Mesendoderm (in vitro differentiated cells): Measurements from ENCODE around the gene VPS13A.

Experiments used
- DNase-seq: peaks from one replicate; pipeline ENCODE4 v3.0.0; 2013
- H2AK5ac ChIP-seq: 2 replicates; pipeline ENCODE4 v1.6.1; 2013; ENCODE audit warnings: low read length, inconsistent platforms
- H2BK120ac ChIP-seq: 2 replicates; pipeline ENCODE4 v1.6.1; 2013; ENCODE audit warnings: low read depth, mild to moderate bottlenecking, low read length, moderate library complexity, mixed read lengths
- H2BK15ac ChIP-seq: replicated peaks from 2 replicates; pipeline ENCODE4 v1.6.1; 2013; ENCODE audit warnings: low read depth, mild to moderate bottlenecking, moderate library complexity
- H2BK5ac ChIP-seq: 2 replicates; pipeline ENCODE4 v1.6.1; 2013; ENCODE audit warnings: low read length, inconsistent platforms
- H3K18ac ChIP-seq: 2 replicates; pipeline ENCODE4 v1.6.1; 2013; ENCODE audit warnings: mild to moderate bottlenecking, low read length, mixed read lengths
- H3K23ac ChIP-seq: one replicate; pipeline ENCODE4 v1.6.1; 2013; ENCODE audit warnings: low read length
- H3K27ac ChIP-seq: 2 replicates; pipeline ENCODE4 v1.5.1; 2013; ENCODE audit warnings: low read depth, mild to moderate bottlenecking, inconsistent platforms, low read length, moderate library complexity
- H3K27me3 ChIP-seq: 2 replicates; pipeline ENCODE4 v1.6.1; 2013; ENCODE audit warnings: low read length, control low read depth, mild to moderate bottlenecking, inconsistent platforms; ENCODE audit not compliant: insufficient read depth, poor library complexity
- H3K36me3 ChIP-seq: 2 replicates; pipeline ENCODE4 v1.6.1; 2013; ENCODE audit warnings: low read length, inconsistent platforms; ENCODE audit not compliant: control insufficient read depth, insufficient read depth
- H3K4ac ChIP-seq: one replicate; pipeline ENCODE4 v1.6.1; 2013; ENCODE audit warnings: low read depth, mild to moderate bottlenecking, low read length, moderate library complexity
- H3K4me1 ChIP-seq: 2 replicates; pipeline ENCODE4 v1.6.1; 2013; ENCODE audit warnings: low read depth, low read length, inconsistent platforms; ENCODE audit not compliant: control insufficient read depth
- H3K4me2 ChIP-seq: 2 replicates; pipeline ENCODE4 v1.6.1; 2013; ENCODE audit warnings: low read length
- H3K4me3 ChIP-seq: 2 replicates; pipeline ENCODE4 v1.5.1; 2013; ENCODE audit warnings: mild to moderate bottlenecking, low read length
- H3K56ac ChIP-seq: one replicate; pipeline ENCODE4 v1.6.1; 2013; ENCODE audit warnings: low read length
- H3K79me1 ChIP-seq: 2 replicates; pipeline ENCODE4 v1.6.1; 2013; ENCODE audit warnings: low read length, inconsistent platforms
- H3K79me2 ChIP-seq: 2 replicates; pipeline ENCODE4 v1.6.1; 2013; ENCODE audit warnings: mild to moderate bottlenecking, low read length; ENCODE audit not compliant: control insufficient read depth, insufficient read depth
- H3K9ac ChIP-seq: 2 replicates; pipeline ENCODE4 v1.6.1; 2013; ENCODE audit warnings: low read length, inconsistent platforms
- H4K5ac ChIP-seq: one replicate; pipeline ENCODE4 v1.6.1; 2013; ENCODE audit warnings: low read length
- H4K8ac ChIP-seq: one replicate; pipeline ENCODE4 v1.6.1; 2013; ENCODE audit warnings: low read depth, mild to moderate bottlenecking, control low read depth, low read length, moderate library complexity
- WGBS: extraction: QIAGEN DNeasy Blood & Tissue Kit; methylation state at CpG from one replicate; pipeline ENCODE4 v1.1.7; 2013; ENCODE audit warnings: low lambda C conversion rate, missing lambda C conversion rate; ENCODE audit not compliant: insufficient coverage; ENCODE audit errors: extremely low coverage; 5-methylcytosine and 5-hydroxymethylcytosine counted together

VPS13A gene

DNA sequence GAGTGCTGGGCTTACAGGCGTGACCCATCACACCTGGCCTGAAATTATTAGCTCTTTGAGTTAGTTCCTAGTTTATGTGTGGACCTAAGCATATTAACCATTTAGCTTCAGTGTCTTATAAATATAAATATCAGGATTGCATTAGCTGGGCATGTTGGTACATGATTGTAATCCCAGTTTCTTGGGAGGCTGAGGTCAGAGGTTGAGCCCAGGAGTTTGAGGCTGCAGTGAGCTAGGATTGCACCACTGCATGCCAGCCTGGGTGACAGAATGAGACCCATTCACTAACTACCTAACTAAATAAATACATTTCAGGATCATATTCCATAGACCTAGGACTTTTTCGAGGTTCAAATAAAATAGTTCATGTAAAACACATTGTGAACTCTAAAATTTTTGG, 129.8 kb downstream of the VPS13A start:
- Histone ChIP-seq H2BK15ac (no peak overlapping the region), H3K4me2 (no peak overlapping the region), H2BK120ac (no peak overlapping the region), H3K4ac (no peak overlapping the region), H3K36me3 (no peaks in the 10 kb centered on the region), H4K8ac (no peak overlapping the region), H3K9ac (no peak overlapping the region), H2AK5ac (no peak overlapping the region), H3K56ac (no peak overlapping the region), H3K27me3 (no peaks in the 10 kb centered on the region), H2BK5ac (no peak overlapping the region), H3K4me1 (no peaks in the 10 kb centered on the region), H3K27ac (no peak overlapping the region), H4K5ac (no peak overlapping the region), H3K79me1 (no peaks in the 10 kb centered on the region), H3K18ac (no peak overlapping the region), H3K79me2 (no peaks in the 10 kb centered on the region), H3K23ac (no peak overlapping the region), H3K4me3 (no peak overlapping the region)
- no CpG with 5 or more reads among the region's 2 CpGs for WGBS
- no peak for DNase-seq

DNA sequence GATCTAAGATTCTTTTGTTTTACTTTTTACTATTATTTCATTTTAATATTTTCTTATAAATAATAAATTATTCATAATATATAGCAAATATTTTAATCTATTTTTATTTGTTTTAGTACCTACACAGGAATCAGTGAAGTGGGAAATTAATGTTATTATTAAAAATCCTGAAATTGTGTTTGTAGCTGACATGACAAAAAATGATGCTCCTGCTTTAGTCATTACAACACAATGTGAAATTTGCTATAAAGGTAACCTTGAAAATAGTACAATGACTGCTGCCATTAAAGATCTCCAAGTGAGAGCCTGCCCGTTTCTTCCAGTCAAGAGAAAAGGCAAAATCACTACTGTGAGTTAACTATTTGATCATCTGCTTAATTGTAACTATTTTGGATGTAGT, 138.7 kb downstream of the VPS13A start:
- no peak overlapping the region for H2BK5ac ChIP-seq
- no peak overlapping the region for H3K56ac ChIP-seq
- no peaks in the 10 kb centered on the region for H3K79me1 ChIP-seq
- no peak overlapping the region for H2BK120ac ChIP-seq
- H3K27ac ChIP-seq = no peak overlapping the region
- DNase-seq = no peak
- no peak overlapping the region for H4K5ac ChIP-seq
- no peaks in the 10 kb centered on the region for H3K27me3 ChIP-seq
- no peak overlapping the region for H3K23ac ChIP-seq
- H3K4me2 ChIP-seq = no peak overlapping the region
- no peak overlapping the region for H3K4ac ChIP-seq
- no peak overlapping the region for H4K8ac ChIP-seq
- no CpG with 5 or more reads among the region's 1 CpG for WGBS
- no peak overlapping the region for H2BK15ac ChIP-seq
- no peaks in the 10 kb centered on the region for H3K36me3 ChIP-seq
- H3K79me2 ChIP-seq = no peaks in the 10 kb centered on the region
- no peak overlapping the region for H3K9ac ChIP-seq
- no peak overlapping the region for H3K4me3 ChIP-seq
- no peak overlapping the region for H3K18ac ChIP-seq
- H2AK5ac ChIP-seq = no peak overlapping the region
- H3K4me1 ChIP-seq = no peaks in the 10 kb centered on the region

DNA sequence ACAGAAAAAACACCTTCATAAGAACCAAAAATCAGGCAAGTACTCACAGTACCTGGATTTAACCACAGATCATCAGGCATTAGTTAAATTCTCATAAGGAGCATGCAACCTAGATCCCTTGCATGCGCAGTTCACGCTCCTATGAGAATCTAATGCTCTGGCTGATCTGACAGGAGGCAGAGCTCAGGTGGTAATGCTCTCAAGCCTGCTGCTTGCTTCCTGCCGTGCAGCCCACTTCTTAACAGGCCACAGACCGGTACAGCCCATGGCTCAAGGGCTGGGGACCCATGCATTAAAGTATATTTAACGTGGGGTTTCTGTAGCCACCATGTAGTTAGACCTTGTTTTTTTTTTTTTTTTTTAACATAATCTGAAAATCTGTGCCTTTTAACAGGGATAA, 147.7 kb downstream of the VPS13A start:
- no peaks in the 10 kb centered on the region for H3K27me3 ChIP-seq
- H3K79me1 ChIP-seq = no peaks in the 10 kb centered on the region
- H3K9ac ChIP-seq = no peak overlapping the region
- no peak overlapping the region for H2BK15ac ChIP-seq
- no peaks in the 10 kb centered on the region for H3K79me2 ChIP-seq
- no peak for DNase-seq
- H3K23ac ChIP-seq = no peak overlapping the region
- WGBS = no CpG with 5 or more reads among the region's 5 CpGs
- H3K4me2 ChIP-seq = no peak overlapping the region
- no peak overlapping the region for H4K5ac ChIP-seq
- no peak overlapping the region for H2AK5ac ChIP-seq
- no peak overlapping the region for H3K4me3 ChIP-seq
- H3K27ac ChIP-seq = no peak overlapping the region
- no peak overlapping the region for H3K56ac ChIP-seq
- no peak overlapping the region for H3K18ac ChIP-seq
- H3K4ac ChIP-seq = no peak overlapping the region
- no peak overlapping the region for H2BK120ac ChIP-seq
- H3K36me3 ChIP-seq = no peaks in the 10 kb centered on the region
- H2BK5ac ChIP-seq = no peak overlapping the region
- no peak overlapping the region for H4K8ac ChIP-seq
- no peaks in the 10 kb centered on the region for H3K4me1 ChIP-seq

DNA sequence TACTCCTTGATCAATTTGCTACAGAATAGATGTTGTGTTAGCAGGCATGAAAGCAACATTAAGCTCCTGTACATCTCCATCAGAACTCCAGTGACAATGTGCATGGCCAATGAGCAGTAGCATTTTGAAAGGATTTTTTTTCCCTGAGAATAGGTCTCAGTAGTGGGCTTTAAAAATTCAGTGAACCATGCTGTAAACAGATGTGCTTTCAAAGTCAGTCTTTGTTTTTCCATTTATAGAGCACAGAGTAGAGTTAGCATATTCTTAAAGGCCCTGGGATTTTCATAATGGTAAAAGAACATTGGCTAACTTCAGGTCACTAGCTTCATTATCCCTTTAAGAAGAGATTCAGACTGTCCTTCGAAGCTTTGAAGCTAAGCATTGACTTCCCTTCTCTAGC, 150.8 kb downstream of the VPS13A start:
- no peak overlapping the region for H3K56ac ChIP-seq
- no CpG with 5 or more reads among the region's 1 CpG for WGBS
- H4K8ac ChIP-seq = no peak overlapping the region
- H3K4me1 ChIP-seq = no peaks in the 10 kb centered on the region
- no peak overlapping the region for H3K9ac ChIP-seq
- H3K4me2 ChIP-seq = no peak overlapping the region
- H2BK5ac ChIP-seq = no peak overlapping the region
- no peak overlapping the region for H2BK15ac ChIP-seq
- no peak overlapping the region for H2BK120ac ChIP-seq
- H3K27me3 ChIP-seq = no peaks in the 10 kb centered on the region
- no peak overlapping the region for H3K4ac ChIP-seq
- H3K79me2 ChIP-seq = no peaks in the 10 kb centered on the region
- no peak overlapping the region for H4K5ac ChIP-seq
- H3K4me3 ChIP-seq = no peak overlapping the region
- H3K36me3 ChIP-seq = no peaks in the 10 kb centered on the region
- no peaks in the 10 kb centered on the region for H3K79me1 ChIP-seq
- H3K23ac ChIP-seq = no peak overlapping the region
- H3K27ac ChIP-seq = no peak overlapping the region
- DNase-seq = no peak
- no peak overlapping the region for H3K18ac ChIP-seq
- no peak overlapping the region for H2AK5ac ChIP-seq

DNA sequence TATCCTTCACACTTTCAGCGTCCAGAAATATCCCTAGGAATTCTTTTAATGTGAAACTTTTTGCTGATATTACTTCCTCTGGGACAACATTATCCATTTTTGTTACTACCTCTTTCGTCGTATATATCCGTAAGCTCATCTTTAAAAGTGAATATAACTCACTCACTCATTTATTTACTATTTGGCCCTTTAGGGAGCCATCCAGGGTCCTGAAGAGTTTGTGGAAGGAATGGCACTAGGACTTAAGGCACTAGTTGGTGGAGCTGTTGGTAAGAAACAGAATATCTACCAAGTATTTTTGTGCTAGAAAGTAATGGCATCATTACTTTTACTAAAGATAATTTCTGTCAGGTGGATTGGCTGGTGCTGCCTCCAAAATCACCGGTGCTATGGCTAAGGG, 192.7 kb downstream of the VPS13A start:
- Histone ChIP-seq H2BK120ac (no peak overlapping the region), H4K8ac (no peak overlapping the region), H3K27ac (no peak overlapping the region), H3K9ac (no peak overlapping the region), H2BK5ac (no peak overlapping the region), H3K79me1 (no peaks in the 10 kb centered on the region), H2AK5ac (no peak overlapping the region), H4K5ac (no peak overlapping the region), H3K4me2 (no peak overlapping the region), H3K4me3 (no peak overlapping the region), H3K4ac (no peak overlapping the region), H3K79me2 (no peaks in the 10 kb centered on the region), H3K27me3 (no peaks in the 10 kb centered on the region), H3K18ac (no peak overlapping the region), H3K36me3 (no peaks in the 10 kb centered on the region), H3K23ac (no peak overlapping the region), H3K56ac (no peak overlapping the region), H2BK15ac (no peak overlapping the region), H3K4me1 (no peaks in the 10 kb centered on the region)
- WGBS = no CpG with 5 or more reads among the region's 5 CpGs
- no peak for DNase-seq

DNA sequence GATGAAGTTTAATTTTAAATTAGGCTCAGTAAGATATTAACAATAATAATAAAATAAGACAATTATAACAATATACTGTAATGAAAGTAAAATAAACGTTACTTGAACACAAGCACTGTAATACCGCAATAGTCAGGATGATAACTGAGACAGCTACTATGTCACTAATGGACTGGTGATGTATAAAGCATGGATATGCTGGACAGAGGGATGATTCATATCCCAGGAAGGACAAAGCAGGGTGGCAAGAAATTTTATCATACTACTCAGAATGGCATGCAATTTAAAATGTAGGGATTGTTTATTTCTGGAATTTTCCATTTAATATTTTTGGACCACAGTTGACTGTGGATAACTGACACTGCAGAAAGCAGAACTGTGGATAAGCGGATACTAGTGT, 196.9 kb downstream of the VPS13A start:
- H3K27me3 ChIP-seq = no peaks in the 10 kb centered on the region
- no peaks in the 10 kb centered on the region for H3K79me2 ChIP-seq
- no CpG with 5 or more reads among the region's 3 CpGs for WGBS
- H4K8ac ChIP-seq = no peak overlapping the region
- H2BK15ac ChIP-seq = no peak overlapping the region
- H2BK5ac ChIP-seq = no peak overlapping the region
- H3K4ac ChIP-seq = no peak overlapping the region
- H3K56ac ChIP-seq = no peak overlapping the region
- no peak overlapping the region for H3K4me3 ChIP-seq
- H2AK5ac ChIP-seq = no peak overlapping the region
- H3K36me3 ChIP-seq = no peaks in the 10 kb centered on the region
- H3K4me1 ChIP-seq = no peaks in the 10 kb centered on the region
- no peak overlapping the region for H2BK120ac ChIP-seq
- no peak overlapping the region for H3K9ac ChIP-seq
- no peak overlapping the region for H4K5ac ChIP-seq
- H3K27ac ChIP-seq = no peak overlapping the region
- H3K18ac ChIP-seq = no peak overlapping the region
- H3K79me1 ChIP-seq = no peaks in the 10 kb centered on the region
- no peak overlapping the region for H3K23ac ChIP-seq
- no peak for DNase-seq
- H3K4me2 ChIP-seq = no peak overlapping the region
